ENCODE data around the gene BABAM2.

BABAM2 gene

GRCh38 chr2:27907547-27907946 is 17.0 kb downstream of the BABAM2 start:
- H3K27me3 ChIP-seq (ENCODE audit: insufficient read depth, low read length): no peaks in the 10 kb centered on the region
- no peak overlapping the region for H2AFZ ChIP-seq (ENCODE audit: low read length, unreplicated experiment)
- H3K36me3 ChIP-seq (ENCODE audit: insufficient read depth, low read length): 0 out of 2 replicates have a peak, but pooled peaks cover 4% of the 10 kb centered on the region
- no peak overlapping the region for H3K27ac ChIP-seq (ENCODE audit: low read depth, low read length)
- H3K79me2 ChIP-seq (ENCODE audit: control insufficient read depth, insufficient read depth, low read length, unreplicated experiment): peaks cover 7% of the 10 kb centered on the region
- H3K4me1 ChIP-seq (ENCODE audit: control insufficient read depth, insufficient read depth, low read length, unreplicated experiment): peaks cover 12% of the 10 kb centered on the region
- no peak overlapping the region for H3K4me3 ChIP-seq (ENCODE audit: low read depth, low read length)

GRCh38 chr2:27909901-27910300 is 19.4 kb downstream of the BABAM2 start:
- Histone ChIP-seq H3K27ac (ENCODE audit: low read depth, low read length) (no peak overlapping the region), H2AFZ (ENCODE audit: low read length, unreplicated experiment) (no peak overlapping the region), H3K4me3 (ENCODE audit: low read depth, low read length) (no peak overlapping the region), H3K36me3 (ENCODE audit: insufficient read depth, low read length) (no peaks in the 10 kb centered on the region), H3K79me2 (ENCODE audit: control insufficient read depth, insufficient read depth, low read length, unreplicated experiment) (peaks cover 7% of the 10 kb centered on the region), H3K27me3 (ENCODE audit: insufficient read depth, low read length) (no peaks in the 10 kb centered on the region), H3K4me1 (ENCODE audit: control insufficient read depth, insufficient read depth, low read length, unreplicated experiment) (peaks cover 2% of the 10 kb centered on the region)

GRCh38 chr2:27911458-27912210 is 21.1 kb downstream of the BABAM2 start:
- H3K36me3 ChIP-seq (ENCODE audit: insufficient read depth, low read length): no peaks in the 10 kb centered on the region
- H3K27me3 ChIP-seq (ENCODE audit: insufficient read depth, low read length): no peaks in the 10 kb centered on the region
- peaks cover 3% of the 10 kb centered on the region for H3K79me2 ChIP-seq (ENCODE audit: control insufficient read depth, insufficient read depth, low read length, unreplicated experiment)
- peaks cover 17% of the 10 kb centered on the region for H3K4me1 ChIP-seq (ENCODE audit: control insufficient read depth, insufficient read depth, low read length, unreplicated experiment)
- no peak overlapping the region for H3K4me3 ChIP-seq (ENCODE audit: low read depth, low read length)
- H2AFZ ChIP-seq (ENCODE audit: low read length, unreplicated experiment): no peak overlapping the region
- no peak overlapping the region for H3K27ac ChIP-seq (ENCODE audit: low read depth, low read length)

- Histone ChIP-seq H3K36me3 (ENCODE audit: insufficient read depth, low read length) (no peaks in the 10 kb centered on the region), H3K4me3 (ENCODE audit: low read depth, low read length) (no peak overlapping the region), H3K27me3 (ENCODE audit: insufficient read depth, low read length) (no peaks in the 10 kb centered on the region), H3K79me2 (ENCODE audit: control insufficient read depth, insufficient read depth, low read length, unreplicated experiment) (peaks cover 3% of the 10 kb centered on the region), H3K4me1 (ENCODE audit: control insufficient read depth, insufficient read depth, low read length, unreplicated experiment) (peaks cover 19% of the 10 kb centered on the region), H2AFZ (ENCODE audit: low read length, unreplicated experiment) (no peak overlapping the region), H3K27ac (ENCODE audit: low read depth, low read length) (no peak overlapping the region)
These were observed 22.0 kb downstream of the BABAM2 start for GRCh38 chr2:27912512-27912911.

GRCh38 chr2:27914041-27914804 is 23.7 kb downstream of the BABAM2 start:
- Histone ChIP-seq H2AFZ (ENCODE audit: low read length, unreplicated experiment) (no peak overlapping the region), H3K27me3 (ENCODE audit: insufficient read depth, low read length) (no peaks in the 10 kb centered on the region), H3K4me3 (ENCODE audit: low read depth, low read length) (no peak overlapping the region), H3K27ac (ENCODE audit: low read depth, low read length) (no peak overlapping the region), H3K79me2 (ENCODE audit: control insufficient read depth, insufficient read depth, low read length, unreplicated experiment) (peaks cover 3% of the 10 kb centered on the region), H3K4me1 (ENCODE audit: control insufficient read depth, insufficient read depth, low read length, unreplicated experiment) (peaks cover 19% of the 10 kb centered on the region), H3K36me3 (ENCODE audit: insufficient read depth, low read length) (no peaks in the 10 kb centered on the region)

GRCh38 chr2:27914805-27915175 is 24.3 kb downstream of the BABAM2 start:
- no peak overlapping the region for H3K4me3 ChIP-seq (ENCODE audit: low read depth, low read length)
- H3K79me2 ChIP-seq (ENCODE audit: control insufficient read depth, insufficient read depth, low read length, unreplicated experiment): no peaks in the 10 kb centered on the region
- H3K4me1 ChIP-seq (ENCODE audit: control insufficient read depth, insufficient read depth, low read length, unreplicated experiment): peaks cover 19% of the 10 kb centered on the region
- no peak overlapping the region for H2AFZ ChIP-seq (ENCODE audit: low read length, unreplicated experiment)
- no peak overlapping the region for H3K27ac ChIP-seq (ENCODE audit: low read depth, low read length)
- no peaks in the 10 kb centered on the region for H3K36me3 ChIP-seq (ENCODE audit: insufficient read depth, low read length)
- no peaks in the 10 kb centered on the region for H3K27me3 ChIP-seq (ENCODE audit: insufficient read depth, low read length)

GRCh38 chr2:27915191-27915590 is 24.7 kb downstream of the BABAM2 start:
- Histone ChIP-seq H3K27ac (ENCODE audit: low read depth, low read length) (no peak overlapping the region), H3K4me1 (ENCODE audit: control insufficient read depth, insufficient read depth, low read length, unreplicated experiment) (peaks cover 23% of the 10 kb centered on the region)

GRCh38 chr2:27915874-27916273 is 25.3 kb downstream of the BABAM2 start:
- no peaks in the 10 kb centered on the region for H3K36me3 ChIP-seq (ENCODE audit: insufficient read depth, low read length)
- H3K27me3 ChIP-seq (ENCODE audit: insufficient read depth, low read length): no peaks in the 10 kb centered on the region
- H3K4me1 ChIP-seq (ENCODE audit: control insufficient read depth, insufficient read depth, low read length, unreplicated experiment): peaks cover 29% of the 10 kb centered on the region
- H2AFZ ChIP-seq (ENCODE audit: low read length, unreplicated experiment): no peak overlapping the region
- no peak overlapping the region for H3K27ac ChIP-seq (ENCODE audit: low read depth, low read length)
- H3K79me2 ChIP-seq (ENCODE audit: control insufficient read depth, insufficient read depth, low read length, unreplicated experiment): no peaks in the 10 kb centered on the region
- H3K4me3 ChIP-seq (ENCODE audit: low read depth, low read length): no peak overlapping the region

More at GRCh38 chr2:27915191-27915590, 24.7 kb downstream of the BABAM2 start:
- H3K36me3 ChIP-seq (ENCODE audit: insufficient read depth, low read length): no peaks in the 10 kb centered on the region
- no peaks in the 10 kb centered on the region for H3K79me2 ChIP-seq (ENCODE audit: control insufficient read depth, insufficient read depth, low read length, unreplicated experiment)
- H2AFZ ChIP-seq (ENCODE audit: low read length, unreplicated experiment): no peak overlapping the region
- no peaks in the 10 kb centered on the region for H3K27me3 ChIP-seq (ENCODE audit: insufficient read depth, low read length)
- H3K4me3 ChIP-seq (ENCODE audit: low read depth, low read length): no peak overlapping the region

GRCh38 chr2:27916293-27916995 is 25.9 kb downstream of the BABAM2 start:
- Histone ChIP-seq H3K36me3 (ENCODE audit: insufficient read depth, low read length) (no peaks in the 10 kb centered on the region), H3K4me3 (ENCODE audit: low read depth, low read length) (no peak overlapping the region), H2AFZ (ENCODE audit: low read length, unreplicated experiment) (no peak overlapping the region), H3K27me3 (ENCODE audit: insufficient read depth, low read length) (no peaks in the 10 kb centered on the region), H3K4me1 (ENCODE audit: control insufficient read depth, insufficient read depth, low read length, unreplicated experiment) (peaks cover 33% of the 10 kb centered on the region), H3K79me2 (ENCODE audit: control insufficient read depth, insufficient read depth, low read length, unreplicated experiment) (no peaks in the 10 kb centered on the region), H3K27ac (ENCODE audit: low read depth, low read length) (no peak overlapping the region)

- Histone ChIP-seq H3K4me3 (ENCODE audit: low read depth, low read length) (peak overlapping the region; percentile 23; the same call in 1 of the 2 replicates), H2AFZ (ENCODE audit: low read length, unreplicated experiment) (no peak overlapping the region), H3K4me1 (ENCODE audit: control insufficient read depth, insufficient read depth, low read length, unreplicated experiment) (peaks cover 32% of the 10 kb centered on the region), H3K27me3 (ENCODE audit: insufficient read depth, low read length) (no peaks in the 10 kb centered on the region), H3K79me2 (ENCODE audit: control insufficient read depth, insufficient read depth, low read length, unreplicated experiment) (peaks cover 6% of the 10 kb centered on the region), H3K27ac (ENCODE audit: low read depth, low read length) (peak overlapping the region; percentile 89), H3K36me3 (ENCODE audit: insufficient read depth, low read length) (0 out of 2 replicates have a peak, but pooled peaks cover 3% of the 10 kb centered on the region)
These were observed 29.8 kb downstream of the BABAM2 start for GRCh38 chr2:27920148-27920885.
